ENCODE measurements around the gene MYO1D. TPM values are rescaled to one million over a fixed set of nuclear protein-coding genes. Genes with fewer than 3 reads are reported as not detected.

The MYO1D gene
- total RNA-seq, 1 donor from 2014 or later, result 11.9 TPM

DNA sequence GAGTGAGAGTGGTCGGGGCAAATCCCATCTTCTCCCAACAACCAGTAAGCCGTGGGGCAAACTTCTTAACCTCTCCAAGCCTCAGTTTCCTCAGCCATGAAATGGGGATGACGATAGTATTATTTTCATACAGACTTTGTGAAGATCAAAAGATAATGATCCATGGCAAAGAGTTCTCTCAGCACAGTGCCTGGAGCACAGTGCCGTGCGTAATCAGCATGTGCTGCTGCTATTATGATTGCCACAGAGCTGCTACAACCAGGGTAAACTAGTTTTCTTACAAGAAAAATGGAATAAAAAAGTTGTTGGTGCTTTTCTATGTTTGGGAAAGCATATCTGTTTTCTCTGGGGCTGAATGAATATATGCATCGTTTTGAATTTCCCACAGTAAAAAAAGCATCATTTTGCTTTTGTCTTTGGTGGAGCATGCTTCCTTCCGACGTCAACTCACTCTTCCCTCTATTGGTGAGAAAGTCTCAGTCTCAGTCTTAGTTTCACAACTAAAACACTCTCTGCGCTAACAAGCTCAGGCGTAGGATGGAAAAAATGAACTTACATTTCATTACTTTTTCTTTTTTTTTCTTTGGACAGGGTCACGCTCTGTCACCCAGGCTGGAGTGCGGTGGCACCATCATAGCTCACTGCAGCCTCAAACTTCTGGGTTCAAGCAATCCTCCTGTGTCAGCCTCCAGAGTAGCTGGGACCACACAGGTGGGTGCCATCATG, 352.9 kb downstream of the MYO1D start:
- Mint-ChIP-seq H3K4me3 (no peak overlapping the region), H3K27ac (ENCODE audit: unreplicated experiment) (no peak overlapping the region), H3K9me3 (no peaks in the 10 kb centered on the region), H3K36me3 (ENCODE audit: low read depth) (no peaks in the 10 kb centered on the region), H3K4me1 (peaks cover 56% of the 10 kb centered on the region), H3K27me3 (ENCODE audit: low read depth) (no peaks in the 10 kb centered on the region)
- TF ChIP-seq, protein P1, sequence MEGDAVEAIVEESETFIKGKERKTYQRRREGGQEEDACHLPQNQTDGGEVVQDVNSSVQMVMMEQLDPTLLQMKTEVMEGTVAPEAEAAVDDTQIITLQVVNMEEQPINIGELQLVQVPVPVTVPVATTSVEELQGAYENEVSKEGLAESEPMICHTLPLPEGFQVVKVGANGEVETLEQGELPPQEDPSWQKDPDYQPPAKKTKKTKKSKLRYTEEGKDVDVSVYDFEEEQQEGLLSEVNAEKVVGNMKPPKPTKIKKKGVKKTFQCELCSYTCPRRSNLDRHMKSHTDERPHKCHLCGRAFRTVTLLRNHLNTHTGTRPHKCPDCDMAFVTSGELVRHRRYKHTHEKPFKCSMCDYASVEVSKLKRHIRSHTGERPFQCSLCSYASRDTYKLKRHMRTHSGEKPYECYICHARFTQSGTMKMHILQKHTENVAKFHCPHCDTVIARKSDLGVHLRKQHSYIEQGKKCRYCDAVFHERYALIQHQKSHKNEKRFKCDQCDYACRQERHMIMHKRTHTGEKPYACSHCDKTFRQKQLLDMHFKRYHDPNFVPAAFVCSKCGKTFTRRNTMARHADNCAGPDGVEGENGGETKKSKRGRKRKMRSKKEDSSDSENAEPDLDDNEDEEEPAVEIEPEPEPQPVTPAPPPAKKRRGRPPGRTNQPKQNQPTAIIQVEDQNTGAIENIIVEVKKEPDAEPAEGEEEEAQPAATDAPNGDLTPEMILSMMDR (conservative IDR thresholded peaks at IDR 0.05), result no peak
- DNase-seq (ENCODE audit: low read depth, low spot score), result no peak

DNA sequence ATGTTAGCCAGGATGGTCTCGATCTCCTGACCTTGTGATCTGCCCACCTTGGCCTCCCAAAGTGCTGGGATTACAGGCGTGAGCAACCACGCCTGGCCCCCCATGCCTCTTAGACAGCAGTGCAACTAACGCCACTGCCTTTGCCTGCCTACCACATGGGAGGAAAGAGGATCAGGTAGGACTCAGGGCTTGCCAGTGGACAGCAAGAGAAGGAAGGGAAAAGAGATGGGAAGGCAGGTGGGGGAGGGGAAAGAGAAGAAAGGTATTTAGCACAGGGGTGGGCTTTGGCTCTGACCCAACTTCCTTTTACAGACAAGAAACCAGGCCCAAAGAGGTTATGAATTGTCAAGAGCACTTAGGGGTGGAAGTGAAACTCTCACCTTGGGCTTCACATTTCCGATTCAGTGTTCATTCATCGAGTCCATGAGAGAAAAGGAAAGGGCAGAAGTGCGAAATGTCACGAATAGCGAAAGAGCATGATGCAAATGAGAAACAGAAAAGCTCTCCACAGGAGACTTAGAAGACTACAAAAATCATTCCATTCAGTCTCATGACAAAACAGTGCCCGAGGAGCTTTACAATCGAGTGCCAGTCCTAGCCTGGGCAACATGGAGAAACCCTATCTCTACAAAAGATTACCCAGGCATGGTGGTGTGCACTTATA, 353.8 kb downstream of the MYO1D start:
- peaks cover 60% of the 10 kb centered on the region for H3K4me1 Mint-ChIP-seq
- H3K27ac Mint-ChIP-seq (ENCODE audit: unreplicated experiment), result peak overlapping the region; percentile 68

DNA sequence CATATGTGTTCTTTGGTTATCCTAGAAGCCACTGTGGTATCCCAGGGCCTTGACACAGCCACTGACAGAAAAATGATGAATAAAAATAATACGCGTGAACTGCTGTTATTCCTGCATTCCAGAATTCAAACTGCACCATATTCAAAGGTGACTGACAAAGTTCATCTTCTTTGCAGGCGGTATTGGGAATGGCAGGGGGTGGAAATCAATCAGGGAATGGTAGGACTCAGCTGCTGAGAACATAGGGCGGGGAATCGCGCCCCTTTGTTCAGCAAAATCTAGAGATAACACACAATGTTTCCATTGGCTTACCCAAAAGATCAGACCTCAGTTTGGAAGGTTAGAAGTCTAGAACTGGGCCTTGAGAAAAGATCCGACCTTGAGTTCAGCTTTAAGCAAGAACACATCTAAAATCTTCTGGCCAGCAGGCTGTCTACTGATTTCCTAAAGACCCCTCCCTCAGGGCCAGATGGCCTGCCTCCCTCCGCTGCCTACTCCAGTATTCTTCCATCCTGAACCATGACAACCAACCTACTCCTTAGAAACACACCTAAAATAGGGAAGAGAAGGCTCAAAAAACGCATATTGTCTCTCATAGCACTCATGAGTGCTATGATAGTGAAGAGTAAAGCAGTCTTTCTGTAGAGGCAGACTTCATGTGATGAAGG, 356.1 kb downstream of the MYO1D start:
- no peaks in the 10 kb centered on the region for H3K27me3 Mint-ChIP-seq (ENCODE audit: low read depth)
- H3K4me1 Mint-ChIP-seq, result peaks cover 74% of the 10 kb centered on the region
- no peaks in the 10 kb centered on the region for H3K36me3 Mint-ChIP-seq (ENCODE audit: low read depth)
- no peak for DNase-seq (ENCODE audit: low read depth, low spot score)
- H3K27ac Mint-ChIP-seq (ENCODE audit: unreplicated experiment), result peak overlapping the region; percentile 96
- H3K9me3 Mint-ChIP-seq, result no peaks in the 10 kb centered on the region
- TF ChIP-seq, protein P1 (conservative IDR thresholded peaks at IDR 0.05), result no peak
- H3K4me3 Mint-ChIP-seq, result peak overlapping the region; percentile 84

More for the DNA sequence above, 353.8 kb downstream of the MYO1D start:
- TF ChIP-seq, protein P1 (conservative IDR thresholded peaks at IDR 0.05), result no peak
- H3K27me3 Mint-ChIP-seq (ENCODE audit: low read depth), result no peaks in the 10 kb centered on the region
- no peak for DNase-seq (ENCODE audit: low read depth, low spot score)
- H3K9me3 Mint-ChIP-seq, result no peaks in the 10 kb centered on the region
- no peaks in the 10 kb centered on the region for H3K36me3 Mint-ChIP-seq (ENCODE audit: low read depth)
- H3K4me3 Mint-ChIP-seq, result peak overlapping the region; percentile 3

DNA sequence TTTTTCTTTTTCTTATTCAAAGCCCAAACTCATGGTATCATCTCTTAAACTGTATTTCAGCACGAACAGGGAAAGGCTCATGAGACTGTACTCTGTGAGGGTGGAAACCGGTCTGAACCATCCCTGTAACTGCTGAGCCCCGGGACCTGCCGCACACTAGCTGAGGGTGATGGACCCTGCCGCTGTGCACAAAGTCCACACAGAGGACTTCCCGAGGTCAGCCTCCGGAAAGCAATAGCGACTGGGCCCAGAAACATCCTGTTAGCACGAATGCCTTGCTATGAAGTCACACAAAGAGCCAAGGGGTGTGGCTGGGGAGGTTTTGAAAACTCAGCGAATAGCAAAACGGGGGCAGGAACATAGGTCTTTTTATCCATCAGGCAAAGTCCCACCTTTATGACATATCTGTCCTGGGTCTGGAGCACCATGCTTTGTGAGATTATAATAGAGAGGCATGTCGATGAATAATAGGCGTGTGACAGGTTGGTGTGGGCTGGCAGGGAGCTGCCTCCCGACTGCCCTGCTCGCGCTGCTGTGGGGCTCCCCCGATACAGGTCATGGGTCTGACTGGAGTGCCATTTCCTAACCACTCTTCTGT, 356.7 kb downstream of the MYO1D start:
- Mint-ChIP-seq H3K4me3 (peak overlapping the region; percentile 84), H3K27ac (ENCODE audit: unreplicated experiment) (peak overlapping the region; percentile 96), H3K9me3 (no peaks in the 10 kb centered on the region), H3K36me3 (ENCODE audit: low read depth) (no peaks in the 10 kb centered on the region), H3K4me1 (peaks cover 79% of the 10 kb centered on the region), H3K27me3 (ENCODE audit: low read depth) (no peaks in the 10 kb centered on the region)
- DNase-seq (ENCODE audit: low read depth, low spot score), result no peak
- TF ChIP-seq, protein P1 (conservative IDR thresholded peaks at IDR 0.05), result no peak
